HG03095 (cell line): ENCODE results near the gene STIM1.
A peak's percentile ranks its signal among the peaks of the same experiment; 100 is the strongest.
"Not testable (repeated sequence)": the region's sequence is repeated elsewhere in the genome, so short reads cannot be mapped to it uniquely, and the experiment has no call there.

Experiments
- ATAC-seq: cut with Tn5 transposase; IDR thresholded peaks from one replicate; pipeline ENCODE4 v1.9.1; 2021; ENCODE audit warnings: moderate library complexity; ENCODE audit not compliant: unreplicated experiment

The STIM1 gene

GRCh38 chr11:4093519-4094347 lies 238.3 kb downstream of the STIM1 start:
- no peak for ATAC-seq

- ATAC-seq = peak; percentile 86
Observed at GRCh38 chr11:4094348-4095291, 239.2 kb downstream of the STIM1 start, which contains the start of gene RRM1. Gene RRM1 (plus strand): TSS chr11:4094799. CDS start chr11:4095013, 214 bp downstream.

- ATAC-seq = no peak
Observed at GRCh38 chr11:4095509-4096230, 240.2 kb downstream of the STIM1 start.

DNA sequence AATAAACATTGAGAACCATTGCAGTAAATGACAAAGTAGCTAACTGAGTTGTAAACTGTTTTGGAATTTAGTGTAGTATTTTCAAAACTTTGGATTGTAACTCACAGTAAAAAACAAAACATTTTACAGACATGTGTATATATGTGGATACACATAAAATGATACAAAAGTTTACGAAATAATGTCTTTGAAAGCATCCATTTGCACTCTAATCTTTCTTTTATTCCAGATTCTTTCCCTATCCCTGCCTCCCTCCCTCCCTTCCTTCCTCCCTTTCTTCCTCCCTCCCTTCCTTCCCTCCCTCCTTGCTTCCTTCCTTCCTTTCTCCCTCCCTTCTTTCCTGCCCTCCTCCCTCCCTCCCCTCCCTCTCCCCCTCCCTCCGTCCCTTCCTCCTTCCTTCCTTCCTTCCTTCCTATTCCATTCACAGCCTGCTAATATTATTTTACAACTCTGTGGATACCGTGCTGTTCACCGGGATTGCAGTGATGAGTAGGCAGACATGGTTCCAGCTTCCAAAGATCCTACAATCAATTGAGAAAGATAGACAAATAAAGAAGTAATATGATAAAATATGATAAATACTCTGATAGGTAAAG lies 242.7 kb downstream of the STIM1 start:
- no peak for ATAC-seq

- no peak for ATAC-seq
Observed at GRCh38 chr11:4102711-4103110, 247.2 kb downstream of the STIM1 start.

- no peak for ATAC-seq
Observed at GRCh38 chr11:4103269-4103668, 247.8 kb downstream of the STIM1 start.

- no peak for ATAC-seq
Observed at GRCh38 chr11:4105916-4106315, 250.5 kb downstream of the STIM1 start.

DNA sequence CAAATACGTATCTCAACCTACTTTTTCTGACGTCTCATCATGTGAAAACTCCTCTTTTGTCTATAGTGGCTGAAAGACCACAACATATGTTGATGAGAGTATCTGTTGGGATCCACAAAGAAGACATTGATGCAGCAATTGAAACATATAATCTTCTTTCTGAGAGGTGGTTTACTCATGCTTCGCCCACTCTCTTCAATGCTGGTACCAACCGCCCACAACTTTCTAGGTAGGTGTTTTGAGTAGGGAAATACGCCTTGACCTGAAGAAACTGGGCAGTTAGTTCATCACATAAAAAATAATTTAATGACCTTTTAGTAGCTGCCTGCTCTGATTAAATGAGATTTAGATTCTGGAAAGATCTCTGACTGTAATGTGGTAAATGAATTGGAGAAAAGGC lies 256.4 kb downstream of the STIM1 start:
- ATAC-seq = no peak

DNA sequence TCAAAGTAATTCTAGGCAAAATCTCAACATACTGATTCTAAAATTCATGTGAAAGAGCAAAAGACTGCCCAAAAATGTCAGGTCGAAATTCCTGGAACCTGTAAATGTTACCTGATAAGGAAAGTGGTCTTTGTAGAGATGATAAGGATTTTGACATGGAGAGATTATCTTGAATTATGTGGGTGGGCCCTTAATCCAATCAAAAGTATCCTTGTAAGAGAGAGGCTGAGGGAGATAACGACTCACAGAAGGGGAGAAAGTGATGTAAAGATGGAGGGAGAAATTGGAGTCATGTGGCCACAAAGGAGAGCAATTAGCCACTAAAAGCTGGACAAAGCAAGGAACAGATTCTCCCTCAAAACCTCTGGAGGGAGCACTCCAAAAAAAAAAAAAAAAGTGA lies 259.7 kb downstream of the STIM1 start:
- ATAC-seq = no peak

DNA sequence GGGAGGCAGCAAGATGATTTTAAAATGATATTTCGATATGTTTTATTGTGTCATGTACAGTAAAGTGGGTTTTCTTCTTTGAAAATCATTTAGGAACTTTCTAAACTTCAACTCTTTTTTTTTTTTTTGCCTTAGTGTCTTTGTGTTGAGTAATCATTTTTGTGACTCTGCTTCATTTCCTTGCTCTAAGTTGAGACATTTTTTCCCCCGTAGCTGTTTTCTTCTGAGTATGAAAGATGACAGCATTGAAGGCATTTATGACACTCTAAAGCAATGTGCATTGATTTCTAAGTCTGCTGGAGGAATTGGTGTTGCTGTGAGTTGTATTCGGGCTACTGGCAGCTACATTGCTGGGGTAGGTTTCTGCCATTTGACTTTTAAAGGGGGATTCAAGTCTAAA lies 262.6 kb downstream of the STIM1 start:
- no peak for ATAC-seq

DNA sequence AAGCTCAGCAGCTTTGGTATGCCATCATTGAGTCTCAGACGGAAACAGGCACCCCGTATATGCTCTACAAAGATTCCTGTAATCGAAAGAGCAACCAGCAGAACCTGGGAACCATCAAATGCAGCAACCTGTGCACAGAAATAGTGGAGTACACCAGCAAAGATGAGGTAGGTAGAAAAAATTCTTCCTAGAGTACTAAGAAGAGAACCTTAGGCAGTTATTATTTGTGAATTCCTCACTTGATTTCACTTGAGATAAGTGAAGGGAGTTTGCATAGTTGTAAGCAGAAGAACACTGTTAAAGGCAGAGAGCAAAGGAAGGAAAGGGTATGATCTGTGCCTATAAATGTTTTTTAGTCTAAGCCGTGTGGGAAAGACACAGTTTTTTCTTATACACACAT lies 267.8 kb downstream of the STIM1 start:
- no peak for ATAC-seq

DNA sequence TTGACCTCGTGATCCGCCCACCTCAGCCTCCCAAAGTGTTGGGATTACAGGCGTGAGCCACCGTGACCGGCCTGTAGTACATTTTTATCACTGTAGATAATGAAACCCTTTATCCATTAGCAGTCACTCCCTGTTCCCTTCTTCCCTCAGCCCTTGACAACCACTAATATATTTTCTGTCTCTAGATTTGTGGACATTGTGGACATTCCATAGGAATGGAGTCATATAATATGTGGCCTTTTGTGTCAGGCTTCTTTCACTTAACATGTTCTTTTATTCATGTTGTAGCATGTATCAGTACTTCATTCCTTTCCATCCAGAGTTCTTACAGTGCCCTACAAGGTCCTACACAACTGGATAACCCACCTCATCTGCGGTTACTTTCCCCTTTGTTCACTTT lies 269.7 kb downstream of the STIM1 start:
- no peak for ATAC-seq

DNA sequence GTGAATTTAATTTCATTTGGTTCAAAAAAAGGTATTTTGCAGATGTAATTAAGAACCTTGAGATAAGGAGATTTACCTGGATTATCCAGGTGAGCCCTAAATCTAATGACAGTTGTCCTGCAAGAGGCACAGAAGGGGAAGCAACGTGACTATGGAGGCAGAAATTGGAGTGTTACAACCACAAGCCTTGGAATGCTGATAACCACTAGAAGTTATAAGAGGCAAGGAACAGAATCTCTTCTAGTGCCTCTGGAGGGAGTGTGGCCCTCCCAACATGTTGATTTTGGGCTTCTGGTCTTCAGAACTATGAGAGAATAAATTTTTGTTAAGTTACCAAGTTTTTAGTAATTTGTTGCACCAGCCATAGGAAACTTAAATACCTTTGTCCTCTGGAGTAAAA lies 271.9 kb downstream of the STIM1 start:
- ATAC-seq = no peak

GRCh38 chr11:4130219-4130618 lies 274.8 kb downstream of the STIM1 start:
- not testable (repeated sequence) for ATAC-seq

GRCh38 chr11:4134806-4135205 lies 279.3 kb downstream of the STIM1 start:
- ATAC-seq = no peak

DNA sequence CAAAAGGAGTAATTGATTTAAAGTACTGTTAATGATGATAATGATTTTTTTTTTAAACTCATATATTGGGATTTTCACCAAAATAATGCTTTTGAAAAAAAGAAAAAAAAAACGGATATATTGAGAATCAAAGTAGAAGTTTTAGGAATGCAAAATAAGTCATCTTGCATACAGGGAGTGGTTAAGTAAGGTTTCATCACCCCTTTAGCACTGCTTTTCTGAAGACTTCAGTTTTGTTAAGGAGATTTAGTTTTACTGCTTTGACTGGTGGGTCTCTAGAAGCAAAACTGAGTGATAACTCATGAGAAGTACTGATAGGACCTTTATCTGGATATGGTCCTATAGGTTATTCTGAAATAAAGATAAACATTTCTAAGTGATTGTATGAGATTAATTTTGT lies 283.0 kb downstream of the STIM1 start:
- no peak for ATAC-seq

DNA sequence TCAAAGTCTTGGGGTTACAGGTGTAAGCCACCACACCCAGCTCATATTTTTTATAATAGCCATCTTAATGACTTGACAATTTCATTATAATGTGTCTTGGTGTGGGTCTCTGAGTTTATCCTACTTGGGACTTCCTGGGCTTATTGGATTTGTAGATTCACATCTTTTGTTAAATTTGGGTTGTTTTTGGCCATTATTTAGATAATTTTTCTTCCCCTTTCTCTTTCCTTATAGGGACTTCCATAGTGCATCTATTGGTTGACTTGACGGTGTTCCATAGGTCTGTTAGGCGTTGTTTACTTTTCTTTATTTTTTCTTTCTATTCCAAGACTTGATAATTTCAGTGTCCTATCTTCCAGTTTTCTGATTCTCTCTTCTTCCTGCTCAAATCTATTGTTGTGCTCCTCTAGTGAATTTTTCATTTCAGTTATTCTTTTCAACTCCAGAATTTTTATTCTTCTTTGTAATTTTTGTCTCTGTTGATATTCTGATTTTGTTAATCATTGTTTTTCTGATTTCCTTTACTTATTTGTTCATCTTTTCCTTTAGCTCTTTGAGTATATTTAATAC lies 284.7 kb downstream of the STIM1 start:
- ATAC-seq = no peak
